ENCODE results near the gene NOS1. TPM values are rescaled to one million over a fixed set of nuclear protein-coding genes. Genes with fewer than 3 reads are reported as not detected.

The NOS1 gene
- polyA plus RNA-seq, 1 donor from 2014 or later, result not detected

DNA sequence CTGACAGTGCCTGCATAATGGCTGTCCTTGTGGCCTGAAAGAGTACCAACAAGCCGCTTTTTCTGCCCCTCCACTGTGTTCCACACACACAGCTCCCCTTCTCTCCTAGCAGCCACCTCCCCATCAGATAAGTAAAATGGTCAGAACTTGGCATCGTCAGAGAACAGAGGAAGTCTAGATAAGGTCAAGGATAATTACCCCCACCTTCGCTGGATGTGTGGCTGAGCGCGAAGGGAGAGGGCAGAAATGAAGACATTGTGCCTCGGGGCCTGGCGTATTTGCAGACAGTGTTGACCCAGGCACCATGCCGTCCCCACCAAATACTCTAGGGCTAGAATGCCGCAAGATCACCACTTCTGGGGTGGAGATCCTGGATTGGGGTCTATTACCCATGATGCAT, 201.8 kb downstream of the NOS1 start:
- H3K79me2 ChIP-seq (replicated peaks; ENCODE audit: insufficient read depth, low read length), result no peaks in the 10 kb centered on the region
- no peak overlapping the region for H3K27ac ChIP-seq (ENCODE audit: low read length)
- H3K4me3 ChIP-seq (ENCODE audit: low read length), result no peak overlapping the region
- no peak overlapping the region for H3K9ac ChIP-seq (ENCODE audit: low read length)
- no peaks in the 10 kb centered on the region for H4K20me1 ChIP-seq (ENCODE audit: insufficient read depth)
- no peaks in the 10 kb centered on the region for H3F3A ChIP-seq (ENCODE audit: insufficient read depth, low read length, poor library complexity, severe bottlenecking)
- H3K9me2 ChIP-seq (ENCODE audit: insufficient read depth, low read length), result no peaks in the 10 kb centered on the region
- H3K4me2 ChIP-seq (ENCODE audit: low read length), result no peak overlapping the region
- H2AFZ ChIP-seq (ENCODE audit: low read depth, low read length), result no peak overlapping the region
- no peak for TF ChIP-seq MXI1 (conservative IDR thresholded peaks at IDR 0.05; ENCODE audit: poor library complexity, severe bottlenecking)
- no peak for TF ChIP-seq EP300 (conservative IDR thresholded peaks at IDR 0.05; ENCODE audit: poor library complexity, severe bottlenecking)
- TF ChIP-seq POLR2AphosphoS5 (IDR thresholded peaks at IDR 0.05), result no peak
- TF ChIP-seq SMC3 (conservative IDR thresholded peaks at IDR 0.05; ENCODE audit: poor library complexity), result no peak
- no peak for TF ChIP-seq RAD21 (conservative IDR thresholded peaks at IDR 0.05)
- TF ChIP-seq, protein P1, sequence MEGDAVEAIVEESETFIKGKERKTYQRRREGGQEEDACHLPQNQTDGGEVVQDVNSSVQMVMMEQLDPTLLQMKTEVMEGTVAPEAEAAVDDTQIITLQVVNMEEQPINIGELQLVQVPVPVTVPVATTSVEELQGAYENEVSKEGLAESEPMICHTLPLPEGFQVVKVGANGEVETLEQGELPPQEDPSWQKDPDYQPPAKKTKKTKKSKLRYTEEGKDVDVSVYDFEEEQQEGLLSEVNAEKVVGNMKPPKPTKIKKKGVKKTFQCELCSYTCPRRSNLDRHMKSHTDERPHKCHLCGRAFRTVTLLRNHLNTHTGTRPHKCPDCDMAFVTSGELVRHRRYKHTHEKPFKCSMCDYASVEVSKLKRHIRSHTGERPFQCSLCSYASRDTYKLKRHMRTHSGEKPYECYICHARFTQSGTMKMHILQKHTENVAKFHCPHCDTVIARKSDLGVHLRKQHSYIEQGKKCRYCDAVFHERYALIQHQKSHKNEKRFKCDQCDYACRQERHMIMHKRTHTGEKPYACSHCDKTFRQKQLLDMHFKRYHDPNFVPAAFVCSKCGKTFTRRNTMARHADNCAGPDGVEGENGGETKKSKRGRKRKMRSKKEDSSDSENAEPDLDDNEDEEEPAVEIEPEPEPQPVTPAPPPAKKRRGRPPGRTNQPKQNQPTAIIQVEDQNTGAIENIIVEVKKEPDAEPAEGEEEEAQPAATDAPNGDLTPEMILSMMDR (IDR thresholded peaks at IDR 0.05; ENCODE audit: poor library complexity, severe bottlenecking), result no peak
- TF ChIP-seq EZH2 (IDR thresholded peaks at IDR 0.05; ENCODE audit: borderline replicate concordance, insufficient read depth, low read length, poor library complexity, severe bottlenecking), result no peak
- TF ChIP-seq, protein P2, sequence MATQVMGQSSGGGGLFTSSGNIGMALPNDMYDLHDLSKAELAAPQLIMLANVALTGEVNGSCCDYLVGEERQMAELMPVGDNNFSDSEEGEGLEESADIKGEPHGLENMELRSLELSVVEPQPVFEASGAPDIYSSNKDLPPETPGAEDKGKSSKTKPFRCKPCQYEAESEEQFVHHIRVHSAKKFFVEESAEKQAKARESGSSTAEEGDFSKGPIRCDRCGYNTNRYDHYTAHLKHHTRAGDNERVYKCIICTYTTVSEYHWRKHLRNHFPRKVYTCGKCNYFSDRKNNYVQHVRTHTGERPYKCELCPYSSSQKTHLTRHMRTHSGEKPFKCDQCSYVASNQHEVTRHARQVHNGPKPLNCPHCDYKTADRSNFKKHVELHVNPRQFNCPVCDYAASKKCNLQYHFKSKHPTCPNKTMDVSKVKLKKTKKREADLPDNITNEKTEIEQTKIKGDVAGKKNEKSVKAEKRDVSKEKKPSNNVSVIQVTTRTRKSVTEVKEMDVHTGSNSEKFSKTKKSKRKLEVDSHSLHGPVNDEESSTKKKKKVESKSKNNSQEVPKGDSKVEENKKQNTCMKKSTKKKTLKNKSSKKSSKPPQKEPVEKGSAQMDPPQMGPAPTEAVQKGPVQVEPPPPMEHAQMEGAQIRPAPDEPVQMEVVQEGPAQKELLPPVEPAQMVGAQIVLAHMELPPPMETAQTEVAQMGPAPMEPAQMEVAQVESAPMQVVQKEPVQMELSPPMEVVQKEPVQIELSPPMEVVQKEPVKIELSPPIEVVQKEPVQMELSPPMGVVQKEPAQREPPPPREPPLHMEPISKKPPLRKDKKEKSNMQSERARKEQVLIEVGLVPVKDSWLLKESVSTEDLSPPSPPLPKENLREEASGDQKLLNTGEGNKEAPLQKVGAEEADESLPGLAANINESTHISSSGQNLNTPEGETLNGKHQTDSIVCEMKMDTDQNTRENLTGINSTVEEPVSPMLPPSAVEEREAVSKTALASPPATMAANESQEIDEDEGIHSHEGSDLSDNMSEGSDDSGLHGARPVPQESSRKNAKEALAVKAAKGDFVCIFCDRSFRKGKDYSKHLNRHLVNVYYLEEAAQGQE (IDR thresholded peaks at IDR 0.05; ENCODE audit: borderline replicate concordance), result no peak
- TF ChIP-seq TAF1 (IDR thresholded peaks at IDR 0.05; ENCODE audit: low read depth), result no peak
- no peaks in the 10 kb centered on the region for H3K9me3 ChIP-seq (ENCODE audit: low read length)
- no peaks in the 10 kb centered on the region for H3K27me3 ChIP-seq (ENCODE audit: insufficient read depth, low read depth, low read length)
- H3K36me3 ChIP-seq (ENCODE audit: insufficient read depth, low read length), result peaks cover 23% of the 10 kb centered on the region

DNA sequence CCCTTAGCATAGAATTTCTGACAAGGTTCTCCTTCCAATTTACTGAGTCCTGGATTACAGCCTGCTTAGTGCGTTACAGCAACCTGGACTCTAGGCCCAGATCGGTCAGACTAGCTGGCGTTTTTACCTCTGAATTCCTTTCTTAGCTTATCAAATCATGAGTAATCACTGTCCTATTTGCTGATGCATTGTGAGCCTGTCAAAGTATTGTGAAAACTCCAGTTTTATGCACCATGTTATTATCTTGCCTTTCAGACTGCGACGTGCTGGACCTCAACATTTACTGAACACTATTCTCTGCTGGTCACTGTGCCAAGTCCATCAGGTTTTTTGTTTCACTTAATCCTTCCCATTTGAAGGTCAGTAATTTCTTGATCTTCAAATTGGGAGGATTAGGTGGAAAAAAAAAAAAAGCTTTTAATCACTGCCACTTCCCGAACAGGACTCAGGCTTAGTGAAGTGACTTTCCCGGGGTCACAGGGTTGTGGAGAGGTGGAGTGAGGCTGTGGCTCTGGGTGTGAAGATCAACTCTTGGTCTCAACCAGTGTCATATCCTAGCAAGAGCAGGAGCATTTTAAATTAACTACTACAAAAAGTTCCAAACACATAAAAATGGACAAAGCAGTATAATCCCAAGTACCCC, 202.4 kb downstream of the NOS1 start:
- no peak for TF ChIP-seq RAD21 (conservative IDR thresholded peaks at IDR 0.05)
- H3K27me3 ChIP-seq (ENCODE audit: insufficient read depth, low read depth, low read length), result no peaks in the 10 kb centered on the region
- no peak overlapping the region for H3K9ac ChIP-seq (ENCODE audit: low read length)
- no peaks in the 10 kb centered on the region for H3K9me3 ChIP-seq (ENCODE audit: low read length)
- peaks cover 22% of the 10 kb centered on the region for H3K36me3 ChIP-seq (ENCODE audit: insufficient read depth, low read length)
- no peak overlapping the region for H3K4me3 ChIP-seq (ENCODE audit: low read length)
- H4K20me1 ChIP-seq (ENCODE audit: insufficient read depth), result no peaks in the 10 kb centered on the region
- no peak overlapping the region for H2AFZ ChIP-seq (ENCODE audit: low read depth, low read length)
- no peaks in the 10 kb centered on the region for H3F3A ChIP-seq (ENCODE audit: insufficient read depth, low read length, poor library complexity, severe bottlenecking)
- no peak overlapping the region for H3K4me2 ChIP-seq (ENCODE audit: low read length)
- H3K9me2 ChIP-seq (ENCODE audit: insufficient read depth, low read length), result no peaks in the 10 kb centered on the region
- H3K27ac ChIP-seq (ENCODE audit: low read length), result no peak overlapping the region
- H3K79me2 ChIP-seq (replicated peaks; ENCODE audit: insufficient read depth, low read length), result no peaks in the 10 kb centered on the region

Other genes starting within 250 kb of the NOS1 start
- 127 and 144 TPM in 2 replicates for gene FBXO21, start 171.2 kb downstream of the NOS1 start, polyA plus RNA-seq